HG03469 (cell line): ENCODE results near the gene ZBTB44.
"Not testable (repeated sequence)": the region's sequence is repeated elsewhere in the genome, so short reads cannot be mapped to it uniquely, and the experiment has no call there.

ENCODE experiments used
- ATAC-seq: cut with Tn5 transposase; IDR thresholded peaks from one replicate; pipeline ENCODE4 v1.9.1; 2021; ENCODE audit warnings: mild to moderate bottlenecking, moderate library complexity, moderate number of reproducible peaks; ENCODE audit not compliant: unreplicated experiment

Gene ZBTB44

DNA sequence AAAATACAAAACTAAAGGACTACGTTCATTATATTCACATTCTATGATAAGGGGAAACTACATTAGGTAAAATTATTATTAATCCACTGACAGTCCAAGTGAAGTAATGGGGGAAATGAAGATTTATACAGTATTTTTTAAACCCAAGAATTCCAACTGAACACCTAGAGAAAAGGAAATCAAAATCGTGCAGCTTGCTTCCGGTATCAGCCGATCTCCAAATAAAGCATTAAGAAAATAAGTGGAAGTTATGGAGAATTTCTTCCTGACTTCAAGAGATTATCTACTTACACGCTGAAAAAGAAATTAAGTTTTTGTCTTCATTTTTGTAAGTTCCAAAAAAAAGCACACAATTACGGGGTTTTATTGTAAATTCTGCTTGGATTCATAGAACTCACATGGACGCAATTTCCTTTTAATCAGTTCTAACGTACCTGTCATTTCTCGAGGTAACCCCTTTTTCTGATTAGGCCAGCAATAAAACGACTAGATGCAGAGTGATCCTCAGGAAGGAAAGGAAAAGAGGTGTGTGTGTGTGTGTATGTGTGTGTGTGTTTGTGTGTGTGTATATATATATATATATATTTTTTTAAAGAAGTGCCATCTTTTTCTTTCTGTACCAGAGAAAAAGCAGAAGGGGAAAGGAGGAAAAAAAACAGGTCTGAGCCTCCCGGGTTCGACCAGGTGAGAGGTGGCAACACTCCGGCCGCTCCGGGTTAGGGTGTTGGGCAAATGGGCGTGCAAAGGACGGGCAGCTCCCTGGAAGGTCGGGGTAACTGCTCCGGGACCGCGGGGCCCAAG lies 1.1 kb downstream of the ZBTB44 start:
- no peak for ATAC-seq

DNA sequence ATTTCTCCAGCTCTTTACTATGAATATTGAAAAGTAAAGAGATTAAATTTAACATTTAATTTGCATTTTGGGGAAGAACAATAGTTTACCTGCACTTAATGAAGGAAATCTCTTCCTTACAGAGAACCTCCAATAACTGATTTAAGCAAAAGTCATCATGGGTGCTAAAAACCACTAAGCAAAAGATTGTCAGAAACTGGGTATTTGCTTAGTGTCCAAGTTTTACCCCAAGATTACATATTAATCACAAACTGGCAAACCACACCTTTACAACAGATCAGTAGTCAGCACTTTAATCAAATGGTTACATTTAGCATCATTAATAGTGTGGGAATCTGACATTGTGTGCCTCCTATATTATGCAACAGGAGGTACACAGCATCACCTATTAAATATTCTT lies 2.7 kb downstream of the ZBTB44 start:
- ATAC-seq = no peak

DNA sequence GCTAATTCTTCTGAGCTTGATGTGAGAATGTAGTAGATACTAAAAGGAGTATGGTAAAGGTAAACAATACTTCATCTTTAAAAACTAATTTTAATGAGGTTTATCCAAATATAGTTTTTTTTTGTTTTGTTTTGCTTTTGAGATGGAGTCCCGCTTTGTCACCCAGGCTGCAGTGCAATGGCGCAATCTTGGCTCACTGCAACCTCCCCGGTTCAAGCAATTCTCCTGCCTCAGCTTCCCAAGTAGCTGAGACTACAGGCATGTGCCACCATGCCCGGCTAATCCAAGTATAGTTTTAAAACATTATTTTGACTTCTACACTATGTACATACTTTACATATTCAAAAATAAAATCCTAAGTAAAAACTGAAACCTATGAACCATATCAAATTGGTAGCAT lies 4.1 kb downstream of the ZBTB44 start:
- ATAC-seq = no peak

DNA sequence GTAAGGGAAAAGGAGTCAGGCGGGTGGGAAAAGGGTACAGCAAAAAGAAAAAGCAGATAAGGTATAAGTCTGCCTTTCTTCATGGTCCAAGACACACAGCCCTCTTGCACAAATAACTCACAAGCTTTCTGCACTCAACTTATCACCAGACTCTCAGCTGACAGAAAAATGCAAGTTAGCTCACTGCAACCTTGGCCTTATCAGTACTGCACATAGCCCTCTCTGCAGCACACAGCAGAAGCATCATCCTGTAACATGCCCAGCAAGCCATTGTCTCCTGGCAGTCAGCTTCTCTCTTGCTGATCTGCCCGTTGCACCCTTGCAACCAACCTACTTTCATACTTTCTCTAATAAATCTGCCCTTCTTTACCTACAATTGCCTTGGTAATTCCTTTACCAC lies 5.8 kb downstream of the ZBTB44 start:
- ATAC-seq = no peak

DNA sequence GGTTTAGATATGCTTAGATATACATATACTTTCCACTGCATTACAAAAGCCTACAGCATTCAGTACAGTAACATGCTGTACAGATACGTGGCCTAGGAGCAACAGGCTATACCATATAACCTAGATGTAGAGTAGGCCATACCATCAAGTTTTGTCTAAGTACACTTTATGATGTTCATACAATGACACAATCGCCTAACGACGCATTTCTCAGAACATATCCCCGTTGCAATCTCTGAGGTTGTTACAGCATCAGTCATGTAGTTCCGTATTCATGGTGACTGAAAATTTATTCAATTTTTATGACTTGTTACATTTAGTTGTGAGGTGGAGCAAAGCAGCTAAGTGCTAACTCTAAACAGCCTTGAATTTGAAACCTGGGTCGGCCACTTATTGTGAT lies 6.7 kb downstream of the ZBTB44 start:
- ATAC-seq = no peak

DNA sequence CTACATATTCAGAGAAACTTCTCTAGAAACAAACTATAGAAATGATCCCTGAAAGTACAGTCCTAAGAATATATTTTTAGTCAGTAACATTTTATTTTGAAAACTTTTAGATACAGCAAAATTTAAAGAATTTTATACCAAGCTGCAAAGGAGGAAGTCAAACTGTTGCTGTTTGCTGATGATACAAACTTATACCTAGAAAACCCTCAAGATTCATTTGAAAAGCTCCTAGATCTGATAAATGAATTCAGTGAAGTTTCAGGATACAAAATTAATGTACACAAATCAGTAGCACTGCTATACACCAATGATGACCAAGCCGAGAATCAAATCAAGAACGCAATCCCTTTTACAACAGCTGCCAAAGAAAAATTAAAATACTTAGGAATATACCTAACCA lies 10.1 kb downstream of the ZBTB44 start:
- no peak for ATAC-seq

DNA sequence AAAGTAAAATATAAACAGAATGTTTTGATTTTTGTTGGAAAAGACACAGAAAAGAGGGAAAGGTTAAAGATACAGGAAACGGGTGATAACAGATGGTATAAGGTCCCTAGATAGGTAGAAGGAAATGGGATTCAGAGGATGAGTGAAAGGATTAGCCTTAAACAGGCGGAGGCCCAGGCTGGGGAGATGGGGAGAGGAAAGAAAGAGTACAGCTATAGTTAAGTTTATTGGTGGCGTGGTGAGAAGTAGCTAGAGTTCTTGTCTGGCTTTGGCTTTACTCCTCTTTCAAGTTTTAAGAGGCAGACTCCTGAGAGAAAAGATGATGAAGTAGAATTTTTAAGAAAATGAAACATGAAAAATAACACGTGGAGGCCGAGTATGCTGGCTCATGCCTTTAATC lies 13.7 kb downstream of the ZBTB44 start:
- no peak for ATAC-seq

DNA sequence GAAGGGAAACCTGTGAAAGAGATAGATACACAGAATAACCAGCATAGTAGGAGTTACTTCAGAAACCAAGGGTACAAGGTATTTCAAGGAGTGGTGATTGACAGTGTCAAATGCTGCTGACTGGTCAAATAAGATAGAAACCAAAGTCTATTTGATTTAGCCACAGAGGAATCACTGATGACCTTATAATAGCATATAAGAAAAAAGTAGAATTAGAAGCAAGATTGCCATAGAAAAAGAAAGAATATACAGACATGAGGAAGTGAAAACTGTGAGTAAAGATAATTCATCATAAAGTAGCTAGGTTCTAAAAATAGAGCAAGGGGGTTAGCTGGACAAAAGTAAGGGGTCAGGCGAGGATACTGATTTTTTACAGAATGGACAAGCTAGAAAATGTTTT lies 14.2 kb downstream of the ZBTB44 start:
- peak; percentile 50 for ATAC-seq

DNA sequence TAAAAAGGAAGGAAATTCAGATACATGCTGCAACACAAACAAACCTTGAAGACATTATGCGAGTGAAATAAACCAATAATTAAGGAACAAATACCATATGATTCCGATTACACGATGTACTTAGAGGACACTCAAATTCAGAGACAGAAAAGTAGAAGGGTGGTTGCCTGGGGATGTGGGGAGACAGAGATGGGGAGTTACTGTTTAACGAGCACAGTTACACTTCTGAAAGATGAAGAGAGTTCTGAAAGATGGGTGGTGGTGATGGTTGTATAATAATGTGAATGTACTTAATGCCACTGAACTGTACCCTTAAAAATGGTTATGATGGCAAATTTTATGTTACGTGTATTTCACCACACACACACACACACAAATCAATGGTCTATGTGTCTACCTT lies 14.7 kb downstream of the ZBTB44 start:
- ATAC-seq = no peak

DNA sequence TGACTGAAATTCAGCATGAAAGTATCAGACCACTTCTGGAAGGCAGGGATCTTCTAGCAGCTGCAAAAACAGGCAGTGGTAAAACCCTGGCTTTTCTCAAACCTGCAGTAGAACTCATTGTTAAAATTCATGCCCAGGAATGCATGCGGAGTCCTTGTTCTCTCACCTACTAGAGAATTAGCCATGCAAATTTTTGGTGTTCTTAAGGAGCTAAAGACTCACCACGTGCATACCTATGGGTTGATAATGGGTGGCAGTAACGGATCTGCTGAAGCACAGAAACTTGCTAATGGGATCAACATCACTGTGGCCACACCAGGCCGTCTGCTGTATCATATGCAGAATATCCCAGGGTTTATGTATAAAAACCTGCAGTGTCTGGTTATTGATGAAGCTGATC lies 19.1 kb downstream of the ZBTB44 start:
- no peak for ATAC-seq

DNA sequence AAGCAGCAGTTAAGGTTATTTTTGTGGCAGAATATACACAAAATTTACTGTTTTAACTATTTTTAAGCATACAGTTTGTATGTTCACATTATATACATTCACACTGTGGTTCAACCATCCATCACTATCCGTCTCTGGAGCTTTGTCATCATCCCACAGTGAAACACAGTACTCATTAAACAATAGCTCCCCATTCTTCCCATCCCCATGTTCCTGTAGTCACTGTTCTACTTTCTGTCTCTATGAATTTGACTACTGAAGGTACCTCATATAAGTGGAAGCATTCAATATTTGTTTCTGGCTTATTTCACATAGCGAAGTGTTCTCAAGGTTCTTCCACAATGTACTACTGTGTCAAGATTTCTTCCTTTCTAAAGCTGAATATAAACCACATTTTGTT lies 32.6 kb downstream of the ZBTB44 start:
- ATAC-seq = no peak

DNA sequence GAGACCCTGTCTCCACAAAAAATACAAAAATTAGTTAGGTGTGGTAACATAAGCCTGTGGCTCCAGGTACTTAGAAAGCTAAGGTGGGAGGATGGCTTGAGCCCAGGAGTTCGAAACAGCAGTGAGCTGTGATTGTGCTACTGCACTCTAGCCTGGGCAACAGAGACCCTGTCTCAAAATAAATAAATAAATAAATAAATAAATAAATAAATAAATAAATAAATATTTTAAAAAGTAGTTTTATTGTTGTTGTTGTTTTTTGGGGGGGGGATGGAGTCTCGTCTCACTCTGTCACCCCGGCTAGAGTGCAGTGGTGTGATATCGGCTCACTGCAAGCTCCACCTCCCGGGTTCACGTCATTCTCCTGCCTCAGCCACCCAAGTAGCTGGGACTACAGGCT lies 33.4 kb downstream of the ZBTB44 start:
- ATAC-seq = not testable (repeated sequence)

DNA sequence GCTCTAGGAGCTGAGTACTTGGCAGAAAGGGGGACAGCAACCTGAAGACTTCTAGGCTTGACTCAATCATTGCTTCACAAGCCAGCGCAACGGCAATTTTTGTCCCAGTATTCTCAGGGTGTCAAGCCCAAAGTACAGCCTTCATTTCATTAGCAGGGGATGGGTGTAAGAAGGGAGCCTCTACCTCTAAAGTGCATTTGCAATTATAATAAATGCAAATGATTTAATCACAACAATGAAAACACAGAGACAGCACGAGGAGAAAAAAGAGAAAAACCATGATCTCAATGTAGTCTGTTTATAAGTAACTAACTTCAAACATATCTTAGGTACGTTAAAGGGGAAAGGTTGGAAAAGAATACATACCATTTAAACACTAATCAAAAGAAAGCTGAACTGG lies 34.7 kb downstream of the ZBTB44 start:
- no peak for ATAC-seq

DNA sequence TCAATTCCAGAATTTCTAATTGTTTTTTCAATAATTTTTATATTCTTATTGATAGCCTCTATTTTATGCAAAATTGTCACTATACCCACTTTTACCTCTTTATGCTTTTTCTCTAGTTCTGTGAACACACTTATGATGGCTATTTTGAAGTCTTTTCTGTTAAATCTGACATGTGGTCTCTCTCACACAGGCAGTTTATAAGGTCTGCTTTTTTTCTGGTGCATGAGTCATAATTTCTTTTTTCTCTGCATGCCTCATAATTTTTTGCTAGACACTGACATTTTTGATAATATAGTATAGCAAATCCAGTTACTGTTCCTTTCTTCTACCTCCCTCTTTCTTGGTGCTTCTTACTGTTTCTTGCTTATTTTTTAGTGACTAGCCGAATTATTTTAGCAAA lies 36.0 kb downstream of the ZBTB44 start:
- ATAC-seq = no peak

DNA sequence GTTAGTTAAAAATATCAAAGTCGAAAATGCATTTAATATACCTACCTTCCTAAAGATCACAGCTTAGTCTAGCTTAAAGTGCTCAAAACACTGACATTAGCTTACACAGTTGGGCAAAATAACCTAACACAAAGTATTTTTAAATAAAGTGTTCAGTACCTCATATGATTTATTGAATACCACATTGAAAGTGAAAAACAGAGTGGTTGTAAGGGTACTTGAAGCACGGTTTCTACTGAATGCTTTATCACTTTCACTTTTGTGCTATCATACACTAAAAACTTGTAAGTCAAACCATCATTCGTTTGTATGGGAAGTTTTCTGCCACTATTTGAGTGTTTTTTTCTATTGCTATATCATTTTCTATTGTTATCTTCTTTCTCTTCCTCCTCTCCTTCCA lies 36.6 kb downstream of the ZBTB44 start:
- ATAC-seq = peak; percentile 70

DNA sequence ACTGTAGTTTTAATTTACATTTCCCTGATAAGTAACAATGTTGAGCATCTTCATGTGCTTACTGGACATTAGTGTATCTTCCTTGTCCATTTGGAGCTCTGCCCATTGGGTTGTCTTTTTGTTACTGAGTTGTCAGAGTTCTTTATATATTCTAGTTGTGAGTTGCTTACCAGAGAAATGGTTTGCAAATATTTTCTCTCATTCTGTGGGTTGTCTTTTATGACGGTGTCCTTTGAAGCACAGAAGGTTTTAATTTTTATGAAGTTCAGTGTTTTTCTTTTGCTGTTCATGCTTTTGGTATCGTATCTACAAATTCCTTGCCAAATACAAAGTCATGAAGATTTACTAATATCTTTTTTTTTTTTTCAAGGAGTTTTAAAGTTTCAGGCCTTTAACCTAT lies 42.4 kb downstream of the ZBTB44 start:
- no peak for ATAC-seq

DNA sequence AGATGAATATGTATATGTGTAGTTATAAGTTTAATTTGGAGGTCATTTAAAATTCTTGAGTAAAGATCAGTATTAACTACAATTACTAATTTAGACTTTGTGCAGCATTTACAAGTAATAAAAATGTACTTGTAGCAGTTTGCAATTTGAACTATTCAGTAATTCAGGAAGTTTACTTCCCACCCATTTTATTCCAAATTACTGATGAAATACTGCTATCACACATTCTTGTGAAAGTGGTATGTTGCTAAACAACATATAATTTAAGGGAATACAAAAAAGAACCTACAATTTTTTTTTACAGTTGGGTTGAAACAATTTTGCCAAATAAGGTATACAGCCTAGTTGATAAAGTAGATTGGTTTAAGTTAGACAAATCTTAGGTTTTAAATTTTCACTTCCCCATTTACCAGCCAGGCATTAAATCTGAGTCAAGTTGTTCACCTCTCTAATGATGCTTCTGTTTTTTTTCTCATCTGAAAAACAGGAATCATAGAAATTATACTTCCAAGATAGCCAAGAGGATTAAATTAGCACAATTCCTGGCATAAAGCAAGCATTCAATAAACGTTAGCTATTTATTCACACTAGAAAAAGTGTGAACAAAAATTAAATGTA lies 45.3 kb downstream of the ZBTB44 start:
- peak; percentile 93 for ATAC-seq

DNA sequence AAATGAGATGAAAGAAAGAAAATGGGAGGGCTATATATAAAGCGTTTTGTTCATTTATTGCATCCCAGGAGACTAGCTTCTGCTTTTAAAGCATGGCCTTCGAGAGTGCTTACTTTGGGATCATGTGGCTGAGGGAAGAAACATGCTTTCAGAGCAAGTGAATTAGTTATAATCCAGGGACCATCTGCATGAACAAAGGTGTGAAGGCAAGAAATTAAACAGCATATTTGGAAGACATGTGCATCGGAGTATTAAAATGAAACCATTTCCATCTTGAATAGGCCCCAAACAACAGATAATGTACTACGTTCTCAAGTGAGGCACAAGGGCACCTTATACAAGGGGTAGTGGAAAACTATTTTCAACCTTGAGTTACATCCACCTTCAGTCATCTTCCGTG lies 51.4 kb downstream of the ZBTB44 start:
- no peak for ATAC-seq

DNA sequence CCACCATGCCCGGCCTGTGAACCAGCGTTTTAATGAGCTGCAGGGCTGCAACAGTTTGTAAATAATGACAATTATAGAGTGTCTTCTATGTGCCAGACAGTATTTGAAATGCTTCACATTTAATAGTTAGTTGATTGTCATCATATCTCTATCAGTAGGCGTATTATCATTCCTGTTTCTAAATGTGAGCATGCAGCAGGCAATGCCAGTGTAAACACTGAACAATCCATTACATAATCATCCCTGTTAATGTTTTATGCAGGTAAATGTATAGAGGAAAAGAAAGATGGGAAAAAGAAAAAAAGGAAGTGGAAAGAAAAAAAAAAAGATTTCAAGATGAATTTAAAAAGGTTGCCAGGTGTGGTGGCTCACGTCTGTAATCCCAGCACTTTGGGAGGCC lies 52.3 kb downstream of the ZBTB44 start:
- no peak for ATAC-seq

DNA sequence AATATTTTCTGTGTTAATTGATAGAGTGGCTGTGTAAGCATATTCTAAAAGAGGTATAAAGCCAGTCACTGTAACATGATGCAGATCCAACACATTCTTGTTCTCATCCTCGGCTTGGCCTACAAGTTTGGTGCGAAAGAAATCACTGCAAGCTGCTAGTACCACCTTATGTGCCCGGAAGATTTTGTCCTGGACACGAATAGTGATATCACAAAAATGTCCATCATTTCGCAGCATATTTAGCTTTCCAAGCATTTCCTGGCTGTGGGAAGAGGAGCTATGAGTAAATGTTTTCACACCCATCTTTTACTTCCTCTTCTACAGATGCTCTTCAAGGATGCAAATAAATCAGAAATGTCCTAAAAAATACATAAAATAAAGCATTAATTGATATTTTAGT lies 53.1 kb downstream of the ZBTB44 start:
- ATAC-seq = no peak

DNA sequence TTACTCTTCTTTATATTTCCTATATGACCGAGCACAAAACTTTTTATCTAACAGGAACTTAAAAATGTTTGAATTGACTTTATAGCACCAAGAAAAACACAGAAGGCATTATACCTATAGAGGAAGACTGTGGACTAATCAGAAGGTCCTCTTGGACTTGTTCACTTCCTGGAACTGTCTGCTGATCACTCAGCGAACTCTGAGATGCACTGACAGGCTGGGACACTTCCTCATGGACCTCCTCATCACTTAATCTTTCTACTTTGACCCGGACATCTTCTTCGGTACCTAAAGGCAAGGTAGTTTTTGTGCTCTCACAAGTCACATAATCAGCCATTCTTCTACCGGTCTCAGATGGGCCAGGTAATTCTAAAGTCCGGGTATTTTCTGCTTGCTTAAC lies 54.0 kb downstream of the ZBTB44 start:
- ATAC-seq = no peak

DNA sequence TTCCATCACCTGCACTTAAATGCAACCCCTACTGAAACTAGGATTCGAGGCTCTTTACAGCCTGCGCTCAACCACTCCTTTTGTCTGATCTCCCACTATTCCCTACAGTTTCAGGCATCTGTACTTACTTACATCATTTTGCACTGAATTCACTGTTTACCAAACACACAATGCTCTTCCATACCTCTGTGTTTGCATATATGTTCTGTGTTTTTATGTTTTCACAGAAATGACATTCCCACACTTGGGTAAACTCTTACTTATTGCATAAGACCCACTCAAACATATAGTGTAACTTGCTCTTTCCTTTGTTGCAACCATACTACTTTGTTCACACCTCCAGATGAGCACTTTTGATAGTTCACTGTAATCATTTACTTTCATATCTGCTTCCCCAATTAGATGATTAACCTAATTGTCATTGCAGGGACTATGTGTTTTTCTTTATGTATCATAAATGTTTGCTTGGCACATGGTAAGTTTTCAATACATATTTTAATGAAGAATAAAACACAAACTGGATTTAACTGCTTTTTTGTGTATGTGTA lies 54.6 kb downstream of the ZBTB44 start:
- ATAC-seq = no peak
